Small intestine (tissue), 7 donors: ENCODE results near the gene HCCS. TPM values are rescaled to one million over a fixed set of nuclear protein-coding genes. Genes with fewer than 3 reads are reported as not detected.
A peak's percentile ranks its signal among the peaks of the same experiment; 100 is the strongest.

ENCODE experiments used
- DNase-seq, 2 donors: peaks; one replicate each; pipeline versions ENCODE4 v3.0.0 to v3.0.0-alpha.2; 2013
- FAIRE-seq: peaks from 2 replicates; lab custom pipeline; 2012; peaks lifted over from hg19 to GRCh38; lab: Jason Lieb, UNC
- H3K27ac ChIP-seq, 3 donors: one replicate each; pipeline ENCODE4 v1.5.1; 2013; ENCODE audit warnings: low read length in 2 of 3, mild to moderate bottlenecking in 2 of 3, control low read depth in 1 of 3, inconsistent platforms in 1 of 3, low read depth in 1 of 3, moderate library complexity in 1 of 3
- H3K27me3 ChIP-seq, 3 donors: one replicate each; pipeline ENCODE4 v1.6.1; 2013; ENCODE audit warnings: low read length in 3 of 3, inconsistent platforms in 1 of 3; ENCODE audit not compliant: control insufficient read depth in 3 of 3, insufficient read depth in 3 of 3
- H3K36me3 ChIP-seq, 3 donors: one replicate each; pipeline ENCODE4 v1.6.1; 2013; ENCODE audit warnings: low read length in 3 of 3, inconsistent platforms in 1 of 3, low read depth in 1 of 3, mild to moderate bottlenecking in 1 of 3, moderate library complexity in 1 of 3; ENCODE audit not compliant: control insufficient read depth in 3 of 3, insufficient read depth in 2 of 3
- H3K4me1 ChIP-seq, 3 donors: one replicate each; pipeline ENCODE4 v1.6.1; 2013; ENCODE audit warnings: low read length in 2 of 3, inconsistent platforms in 1 of 3, low read depth in 1 of 3, mild to moderate bottlenecking in 1 of 3, moderate library complexity in 1 of 3; ENCODE audit not compliant: control insufficient read depth in 3 of 3, insufficient read depth in 2 of 3
- H3K4me3 ChIP-seq, 3 donors: one replicate each; pipeline ENCODE4 v1.5.1; 2013; ENCODE audit warnings: low read length in 3 of 3, control low read depth in 1 of 3, inconsistent platforms in 1 of 3, low read depth in 1 of 3, mild to moderate bottlenecking in 1 of 3, moderate library complexity in 1 of 3
- H3K9me3 ChIP-seq, 2 donors: one replicate each; pipeline ENCODE4 v1.6.1; 2013; ENCODE audit warnings: low read depth in 1 of 2, low read length in 1 of 2; ENCODE audit not compliant: control insufficient read depth in 2 of 2, insufficient read depth in 1 of 2
- WGBS, 3 donors: extraction: QIAGEN DNeasy Blood & Tissue Kit; methylation state at CpG; one replicate each; pipeline ENCODE4 v1.1.7; 2013; 5-methylcytosine and 5-hydroxymethylcytosine counted together
- polyA plus RNA-seq, 4 donors: library from polyadenylated mRNA; stranded (reverse) in 3 of 4; unstranded in 1 of 4; fragments of 200-250 nt in 3 of 4; fragments of 120-200 nt in 1 of 4; gene quantifications; one replicate each; pipeline versions ENCODE4 v1.2.1 to v1.2.3, GENCODE V29; 2013
- donor health status: healthy with polysubstance abuse.
- donor health status: control.
- donor health status: control.
- donor health status: Bipolar disorder and iron deficiency.
- donor health status: healthy.

HCCS gene
- polyA plus RNA-seq, 4 donors = 26.2 to 40.3 (median 30.0) TPM

- WGBS, 3 donors = 47 to 75% (median 52%) methylated on average over 5 of the region's 5 CpGs
- Histone ChIP-seq H3K4me3 (no peak overlapping the region), H3K27ac (peak overlapping the region in 1 of 3 donors; percentile 62), H3K9me3 (no peaks in the 10 kb centered on the region), H3K36me3 (peaks cover 0 to 4% (median 4%) of the 10 kb centered on the region in 3 donors), H3K27me3 (no peaks in the 10 kb centered on the region), H3K4me1 (peaks cover 0 to 8% (median 0%) of the 10 kb centered on the region in 3 donors)
- FAIRE-seq = no peak
- DNase-seq = peak; percentile 27 to 47
These were observed 13.9 kb downstream of the HCCS start for GRCh38 chrX:11125060-11125459.

DNA sequence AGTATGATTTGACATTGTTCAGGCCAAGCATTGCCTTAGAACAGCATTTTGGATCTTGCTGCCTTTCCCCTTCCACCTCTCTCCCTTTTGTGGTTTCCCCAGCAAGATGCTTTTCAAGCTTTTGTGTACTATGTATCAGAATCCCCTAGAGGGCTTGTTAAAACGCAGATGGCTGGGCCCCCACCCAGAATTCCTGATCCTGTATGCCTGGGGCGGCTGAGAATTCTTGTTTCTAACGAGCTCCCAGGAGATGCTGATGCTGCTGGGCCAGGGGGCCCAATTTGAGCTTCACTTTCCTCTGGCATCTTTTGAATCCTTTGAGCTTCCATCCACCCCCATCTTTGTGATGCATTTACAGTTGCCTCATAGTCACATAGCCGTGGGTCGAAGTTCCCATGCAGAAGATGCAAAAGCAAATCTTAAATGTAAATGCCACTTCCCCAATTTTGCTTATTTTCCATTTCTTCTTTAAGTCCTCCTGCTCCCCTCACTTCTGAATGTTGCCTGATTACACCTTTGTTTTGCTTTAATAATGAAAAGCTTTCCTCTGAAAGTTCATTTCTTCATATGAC, 18.5 kb downstream of the HCCS start:
- Histone ChIP-seq H3K36me3 (no peaks in the 10 kb centered on the region), H3K27ac (peak overlapping the region in 1 of 3 donors; percentile 63), H3K4me3 (no peak overlapping the region), H3K27me3 (no peaks in the 10 kb centered on the region), H3K4me1 (peaks cover 0 to 14% (median 0%) of the 10 kb centered on the region in 3 donors), H3K9me3 (no peaks in the 10 kb centered on the region)
- DNase-seq (no peak), FAIRE-seq (no peak)
- 41 to 61% (median 52%) methylated on average over 5 of the region's 5 CpGs for WGBS, 3 donors

DNA sequence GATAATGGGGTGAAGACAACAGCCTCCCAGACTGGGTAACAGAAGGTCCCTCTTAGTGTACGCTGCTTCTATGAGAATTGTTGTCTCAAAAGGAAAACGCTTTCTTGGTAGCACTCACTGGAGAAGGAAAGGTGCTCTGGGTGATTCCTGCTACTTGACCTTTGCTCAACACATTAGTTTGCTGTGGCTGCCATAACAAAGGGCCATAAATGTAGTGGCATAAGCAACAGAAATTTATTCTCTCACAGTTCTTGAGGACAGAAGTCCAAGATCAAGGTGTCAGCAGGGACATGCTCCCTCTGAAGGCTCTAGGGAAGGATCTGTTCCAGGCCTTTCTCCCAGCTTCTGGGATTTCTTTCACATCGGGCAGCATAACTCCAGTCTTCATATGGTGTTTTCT, 19.0 kb downstream of the HCCS start:
- peaks cover 0 to 14% (median under 1%) of the 10 kb centered on the region in 3 donors for H3K4me1 ChIP-seq
- H3K4me3 ChIP-seq = no peak overlapping the region
- H3K27ac ChIP-seq = peak overlapping the region in 2 of 3 donors; percentile 44 to 63
- H3K36me3 ChIP-seq = no peaks in the 10 kb centered on the region
- H3K27me3 ChIP-seq = no peaks in the 10 kb centered on the region
- H3K9me3 ChIP-seq = no peaks in the 10 kb centered on the region
- DNase-seq = peak; percentile 68 to 83
- WGBS, 3 donors = 10 to 60% (median 49%) methylated on average over 3 of the region's 3 CpGs
- FAIRE-seq = no peak

DNA sequence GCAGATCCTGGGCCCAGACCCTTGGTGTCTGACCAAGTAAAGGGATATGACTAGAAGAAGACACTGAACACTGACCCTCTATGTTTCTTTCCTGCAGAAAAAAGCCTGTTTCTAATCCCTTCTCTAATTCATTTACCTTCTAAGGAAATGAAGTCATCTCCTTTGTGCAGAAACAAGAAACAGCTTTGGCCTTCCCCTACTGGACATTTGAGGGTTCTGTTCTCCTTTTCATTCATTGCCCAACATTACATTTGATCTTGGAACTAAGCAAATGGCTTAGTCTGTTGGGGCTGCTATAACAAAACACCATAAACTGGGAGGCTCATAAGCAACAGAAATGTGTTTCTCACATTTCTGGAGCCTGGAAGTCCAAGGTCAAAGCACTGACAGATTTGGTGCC, 20.0 kb downstream of the HCCS start:
- DNase-seq (no peak), FAIRE-seq (no peak)
- H3K9me3 ChIP-seq = no peaks in the 10 kb centered on the region

GRCh38 chrX:11135564-11136185, 24.5 kb downstream of the HCCS start:
- DNase-seq = no peak
- H3K9me3 ChIP-seq = no peaks in the 10 kb centered on the region
- FAIRE-seq = no peak
- no peak overlapping the region for H3K4me3 ChIP-seq
- 5 to 50% (median 22%) methylated on average over 2 of the region's 2 CpGs for WGBS, 3 donors
- H3K27ac ChIP-seq = no peak overlapping the region
- H3K4me1 ChIP-seq = peaks cover 0 to 6% (median 2%) of the 10 kb centered on the region in 3 donors
- no peaks in the 10 kb centered on the region for H3K36me3 ChIP-seq
- H3K27me3 ChIP-seq = no peaks in the 10 kb centered on the region

More for the DNA sequence above, 20.0 kb downstream of the HCCS start:
- Histone ChIP-seq H3K27me3 (no peaks in the 10 kb centered on the region), H3K27ac (no peak overlapping the region), H3K36me3 (no peaks in the 10 kb centered on the region), H3K4me3 (no peak overlapping the region), H3K4me1 (peaks cover 0 to 18% (median 2%) of the 10 kb centered on the region in 3 donors)

DNA sequence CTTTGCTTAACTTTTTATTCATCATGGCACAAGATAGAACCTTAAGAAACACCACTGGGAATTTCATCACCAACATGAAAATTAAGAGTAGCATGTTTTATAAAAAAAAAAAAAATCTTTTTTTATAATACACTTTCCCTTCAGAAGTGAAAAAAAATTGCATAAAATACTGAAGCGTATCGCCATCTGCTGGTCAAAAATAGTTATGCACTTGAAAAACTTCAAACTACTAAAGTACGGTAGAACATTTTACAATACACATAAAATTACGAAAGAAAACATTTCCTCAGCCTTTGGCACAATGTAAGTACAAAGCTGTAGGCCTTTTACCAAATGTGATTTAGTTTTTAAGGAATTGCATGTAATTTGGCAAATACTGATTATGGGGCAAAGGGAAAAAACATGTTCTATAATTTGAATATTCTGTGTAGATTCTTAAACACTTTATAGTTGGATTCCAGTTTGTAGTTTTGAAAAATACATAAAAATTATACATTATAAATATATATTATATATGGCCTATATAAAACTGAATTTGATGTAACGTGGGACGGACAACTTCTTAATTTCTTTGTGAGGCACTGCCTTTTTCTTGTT, 26.5 kb downstream of the HCCS start:
- WGBS, 3 donors = 30 to 32% (median 30%) methylated on average over 6 of the region's 6 CpGs
- FAIRE-seq = peak; percentile 26
- peaks cover 0 to 4% (median 2%) of the 10 kb centered on the region in 3 donors for H3K4me1 ChIP-seq

DNA sequence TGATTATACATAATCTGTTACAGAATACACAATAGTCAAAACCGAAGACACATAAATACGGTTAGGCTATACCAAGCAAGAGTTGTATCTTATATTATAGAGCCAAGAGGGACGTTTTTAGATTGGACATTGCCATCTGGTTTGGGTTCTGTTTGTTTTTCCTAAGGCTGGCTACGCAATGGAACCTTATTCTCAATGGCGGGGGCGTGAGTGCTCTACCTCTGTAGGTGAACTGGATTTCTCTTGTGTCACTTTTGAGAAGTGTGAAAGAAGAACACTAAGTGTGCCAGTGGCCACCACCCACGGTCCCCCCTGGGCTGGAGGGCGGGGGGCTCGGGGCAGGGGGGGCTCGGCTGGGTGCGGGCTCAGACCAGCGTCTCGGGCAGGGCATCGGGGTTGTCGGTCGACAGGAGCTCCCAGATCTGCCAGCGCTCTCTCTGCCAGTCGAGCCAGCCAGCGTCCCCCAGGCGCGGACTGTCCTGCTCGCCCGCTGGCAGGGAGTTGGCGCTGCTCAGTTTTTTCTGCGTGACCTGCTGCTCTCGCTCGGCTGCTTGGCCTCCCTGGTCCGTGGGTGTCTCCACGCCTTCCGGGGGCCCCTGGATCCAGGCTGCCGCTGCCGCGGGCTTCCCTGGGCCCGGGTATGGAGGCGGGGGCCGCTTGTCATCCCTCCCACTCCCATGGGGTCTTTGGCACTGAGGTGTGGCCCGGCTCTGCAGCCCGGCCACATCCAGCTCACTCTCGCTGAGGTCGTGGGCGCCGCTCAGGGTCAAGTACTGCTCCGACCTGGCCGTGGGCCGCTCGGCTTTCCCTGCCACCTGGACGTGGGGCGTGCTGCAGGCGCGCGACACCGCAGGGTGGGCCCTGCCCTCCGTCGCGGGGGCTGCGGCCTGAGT, 27.6 kb downstream of the HCCS start:
- H3K4me3 ChIP-seq = peak overlapping the region in 1 of 3 donors; percentile 13
- 65 to 76% (median 73%) methylated on average over 37 to 56 of the region's 56 CpGs for WGBS, 3 donors

More for the DNA sequence above, 26.5 kb downstream of the HCCS start:
- Histone ChIP-seq H3K4me3 (no peak overlapping the region), H3K36me3 (no peaks in the 10 kb centered on the region), H3K9me3 (no peaks in the 10 kb centered on the region), H3K27ac (no peak overlapping the region), H3K27me3 (no peaks in the 10 kb centered on the region)
- DNase-seq = peak; percentile 27 to 52

More for the DNA sequence above, 27.6 kb downstream of the HCCS start:
- H3K27ac ChIP-seq = no peak overlapping the region
- no peaks in the 10 kb centered on the region for H3K36me3 ChIP-seq
- no peaks in the 10 kb centered on the region for H3K27me3 ChIP-seq
- no peak for DNase-seq
- H3K9me3 ChIP-seq = no peaks in the 10 kb centered on the region
- H3K4me1 ChIP-seq = peaks cover 0 to 4% (median 2%) of the 10 kb centered on the region in 3 donors
- no peak for FAIRE-seq
